GM10847 (cell line): ENCODE measurements around the gene FAM89B.

Experiments used
- POLR2A ChIP-seq: IDR thresholded peaks from 2 replicates; pipeline ENCODE4 v1.6.1; 2011; ENCODE audit not compliant: insufficient read length; ENCODE audit errors: extremely low read depth

The FAM89B gene

GRCh38 chr11:65575568-65576231, 3.4 kb downstream of the FAM89B start, which contains the start of gene EHBP1L1:
EHBP1L1 (plus strand) TSS chr11:65576053; CDS start chr11:65576303, 250 bp downstream.
- TF ChIP-seq POLR2A: peak; percentile 26

GRCh38 chr11:65576232-65576866, 4.0 kb downstream of the FAM89B start:
- TF ChIP-seq POLR2A: no peak

GRCh38 chr11:65576867-65577755, 4.8 kb downstream of the FAM89B start:
- no peak for TF ChIP-seq POLR2A

- TF ChIP-seq POLR2A: no peak
Measured at GRCh38 chr11:65577756-65578109, 5.4 kb downstream of the FAM89B start.

GRCh38 chr11:65578134-65578533, 5.8 kb downstream of the FAM89B start:
- no peak for TF ChIP-seq POLR2A

- no peak for TF ChIP-seq POLR2A
Measured at GRCh38 chr11:65578667-65579066, 6.3 kb downstream of the FAM89B start.

- TF ChIP-seq POLR2A: no peak
Measured at GRCh38 chr11:65579291-65579690, 7.0 kb downstream of the FAM89B start.

- TF ChIP-seq POLR2A: no peak
Measured at GRCh38 chr11:65580031-65580692, 7.8 kb downstream of the FAM89B start.

GRCh38 chr11:65580756-65581155, 8.4 kb downstream of the FAM89B start:
- TF ChIP-seq POLR2A: no peak

GRCh38 chr11:65581928-65582327, 9.6 kb downstream of the FAM89B start:
- no peak for TF ChIP-seq POLR2A

GRCh38 chr11:65583589-65583988, 11.3 kb downstream of the FAM89B start:
- no peak for TF ChIP-seq POLR2A

- TF ChIP-seq POLR2A: no peak
Measured at GRCh38 chr11:65584106-65584505, 11.8 kb downstream of the FAM89B start.

- no peak for TF ChIP-seq POLR2A
Measured at GRCh38 chr11:65584723-65585171, 12.4 kb downstream of the FAM89B start.

GRCh38 chr11:65585396-65586246, 13.3 kb downstream of the FAM89B start:
- no peak for TF ChIP-seq POLR2A
